HG03139 (cell line): ENCODE measurements around the gene KLRC2.
"Not testable (repeated sequence)": the region's sequence is repeated elsewhere in the genome, so short reads cannot be mapped to it uniquely, and the experiment has no call there.

Experiments used
- ATAC-seq: cut with Tn5 transposase; IDR thresholded peaks from one replicate; pipeline ENCODE4 v1.9.1; 2021; ENCODE audit not compliant: unreplicated experiment

Gene KLRC2

GRCh38 chr12:10435816-10436215 is at the start of gene KLRC2:
Gene KLRC2 (minus strand): TSS chr12:10436010. CDS start chr12:10435986, 24 bp downstream.
- ATAC-seq: not testable (repeated sequence)

GRCh38 chr12:10481901-10482300 is 46.1 kb upstream of the KLRC2 start:
- not testable (repeated sequence) for ATAC-seq

GRCh38 chr12:10472808-10473207 is 37.0 kb upstream of the KLRC2 start:
- ATAC-seq: not testable (repeated sequence)

GRCh38 chr12:10469701-10470100 is 33.9 kb upstream of the KLRC2 start:
- no peak for ATAC-seq

- ATAC-seq: no peak
These were observed 30.5 kb upstream of the KLRC2 start for GRCh38 chr12:10466311-10466710.

- ATAC-seq: no peak
These were observed 21.9 kb upstream of the KLRC2 start for GRCh38 chr12:10457760-10458159.

- ATAC-seq: no peak
These were observed 21.0 kb upstream of the KLRC2 start for GRCh38 chr12:10456856-10457255.

GRCh38 chr12:10455766-10456165 is 20.0 kb upstream of the KLRC2 start:
- ATAC-seq: no peak

GRCh38 chr12:10454531-10454930 is 18.7 kb upstream of the KLRC2 start:
- no peak for ATAC-seq

GRCh38 chr12:10453156-10453555 is 17.3 kb upstream of the KLRC2 start, which contains the start of gene KLRC1:
Gene KLRC1 (minus strand): TSS chr12:10453377. CDS start chr12:10451156, 2,221 bp downstream.
- no peak for ATAC-seq

GRCh38 chr12:10448236-10448635 is 12.4 kb upstream of the KLRC2 start:
- no peak for ATAC-seq

GRCh38 chr12:10446052-10446451 is 10.2 kb upstream of the KLRC2 start:
- ATAC-seq: not testable (repeated sequence)

- ATAC-seq: not testable (repeated sequence)
These were observed 5.3 kb upstream of the KLRC2 start for GRCh38 chr12:10441144-10441543.

GRCh38 chr12:10439608-10440274 is 3.9 kb upstream of the KLRC2 start:
- not testable (repeated sequence) for ATAC-seq

- ATAC-seq: not testable (repeated sequence)
These were observed 1.8 kb upstream of the KLRC2 start for GRCh38 chr12:10437601-10438000.

GRCh38 chr12:10430623-10431022 is 5.2 kb downstream of the KLRC2 start:
- ATAC-seq: not testable (repeated sequence)

- ATAC-seq: not testable (repeated sequence)
These were observed 9.9 kb downstream of the KLRC2 start for GRCh38 chr12:10425938-10426337.

- ATAC-seq: not testable (repeated sequence)
These were observed 11.4 kb downstream of the KLRC2 start for GRCh38 chr12:10424260-10424899.

- not testable (repeated sequence) for ATAC-seq
These were observed 13.7 kb downstream of the KLRC2 start for GRCh38 chr12:10422159-10422558.

- ATAC-seq: not testable (repeated sequence)
These were observed 15.5 kb downstream of the KLRC2 start, which contains the start of gene KLRC3 for GRCh38 chr12:10420334-10420733. Gene KLRC3 (minus strand): TSS chr12:10420595. CDS start chr12:10420550, 45 bp downstream.

- no peak for ATAC-seq
These were observed 26.4 kb downstream of the KLRC2 start, which contains the start of gene KLRC4 for GRCh38 chr12:10409392-10409791. Gene KLRC4 (minus strand): TSS chr12:10409757. CDS start chr12:10409575, 182 bp downstream.

GRCh38 chr12:10408842-10409241 is 27.0 kb downstream of the KLRC2 start:
- no peak for ATAC-seq
